ENCODE results near the gene DUS3L.
"Not testable (repeated sequence)": the region's sequence is repeated elsewhere in the genome, so short reads cannot be mapped to it uniquely, and the experiment has no call there.

DUS3L gene

DNA sequence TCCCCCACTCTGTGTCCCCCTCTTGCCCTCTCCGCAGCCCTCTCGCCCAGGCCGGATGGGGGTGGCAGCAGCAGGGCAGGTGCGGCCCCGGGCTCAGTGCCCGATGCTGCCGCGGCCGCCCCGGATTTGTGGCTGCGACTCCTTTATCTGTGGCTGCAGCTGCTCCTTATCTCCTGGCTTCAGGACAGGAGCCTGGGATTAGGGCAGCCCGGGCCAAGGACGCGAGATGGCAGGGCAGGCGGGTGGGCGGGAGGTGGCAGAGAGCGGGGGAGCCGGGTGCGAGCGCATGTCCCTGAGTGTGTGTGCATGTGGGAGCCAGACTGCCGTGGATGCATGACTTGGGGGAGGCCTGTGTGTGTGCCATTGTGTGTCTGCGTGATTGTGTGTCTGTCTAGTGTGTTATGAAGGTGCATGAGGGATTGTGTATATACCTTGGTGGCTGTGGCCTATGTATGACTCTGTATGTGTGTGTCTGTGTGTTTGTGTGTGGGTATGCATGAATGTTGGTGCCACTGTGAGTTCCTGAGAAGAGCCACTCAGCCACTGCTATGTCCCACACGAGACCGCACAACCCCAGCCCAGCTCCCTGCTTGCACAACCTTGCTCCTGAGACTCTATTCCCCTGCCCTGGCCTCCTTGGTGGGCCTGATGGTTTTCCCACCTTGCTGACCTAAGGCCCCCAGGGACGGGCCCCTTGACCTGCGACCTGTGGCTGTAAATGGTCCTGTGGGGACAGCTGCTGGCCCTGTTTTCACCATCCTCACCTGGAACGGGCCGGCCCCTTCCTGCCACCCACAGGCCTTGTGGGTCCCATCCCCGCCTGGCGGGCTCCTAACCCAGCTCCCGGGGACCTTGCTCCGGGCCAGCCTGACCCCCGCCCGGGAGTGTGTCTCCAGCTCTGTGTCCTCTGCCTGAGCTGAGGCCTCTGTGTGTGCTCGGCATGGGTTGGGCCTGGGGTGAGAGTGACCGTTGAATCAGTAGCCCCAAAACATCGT is 8.6 kb upstream of the DUS3L start:
- DNase-seq: no peak

DNA sequence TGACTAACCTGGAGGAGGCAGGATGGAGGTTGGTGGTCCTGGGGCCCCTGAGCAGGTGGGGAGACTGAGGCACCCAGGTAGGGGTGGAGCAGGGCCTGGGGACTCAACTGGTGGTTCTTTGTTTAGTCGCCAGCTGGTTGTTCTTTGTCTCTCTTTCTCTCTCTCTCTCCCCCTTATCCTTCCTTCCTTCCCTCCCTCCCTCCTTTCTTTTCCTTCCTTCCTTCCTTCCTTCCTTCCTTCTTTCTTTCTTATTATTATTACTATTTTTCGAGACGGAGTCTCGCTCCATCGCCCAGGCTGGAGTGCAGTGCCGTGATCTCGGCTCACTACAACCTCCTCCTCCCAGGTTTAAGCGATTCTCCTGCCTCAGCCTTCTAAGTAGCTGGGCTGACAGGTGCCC is 7.3 kb upstream of the DUS3L start:
- DNase-seq: no peak

DNA sequence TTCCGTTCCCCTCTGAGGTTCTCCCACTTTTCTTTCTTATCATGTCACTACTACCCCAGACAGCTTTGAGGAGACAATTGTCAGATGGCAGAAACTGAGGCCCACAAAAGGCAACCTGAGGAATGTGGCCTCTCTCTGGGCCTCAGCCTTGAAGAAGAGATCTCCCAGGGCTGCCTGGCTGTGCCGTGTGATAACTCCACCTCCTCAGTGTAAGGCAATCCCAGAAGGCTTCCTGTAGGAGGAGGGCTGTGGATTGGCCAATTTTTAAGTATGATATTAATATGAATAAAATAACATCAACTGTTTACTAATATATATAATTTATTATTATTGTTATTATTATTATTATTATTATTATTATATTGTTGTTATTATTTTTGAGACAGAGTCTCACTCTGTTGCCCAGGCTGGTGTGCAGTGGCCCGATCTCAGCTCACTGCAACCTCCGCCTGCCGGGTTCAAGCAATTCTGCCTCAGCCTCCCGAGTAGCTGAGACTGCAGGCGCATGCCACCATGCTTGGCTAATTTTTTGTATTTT is 4.5 kb upstream of the DUS3L start:
- DNase-seq: no peak

DNA sequence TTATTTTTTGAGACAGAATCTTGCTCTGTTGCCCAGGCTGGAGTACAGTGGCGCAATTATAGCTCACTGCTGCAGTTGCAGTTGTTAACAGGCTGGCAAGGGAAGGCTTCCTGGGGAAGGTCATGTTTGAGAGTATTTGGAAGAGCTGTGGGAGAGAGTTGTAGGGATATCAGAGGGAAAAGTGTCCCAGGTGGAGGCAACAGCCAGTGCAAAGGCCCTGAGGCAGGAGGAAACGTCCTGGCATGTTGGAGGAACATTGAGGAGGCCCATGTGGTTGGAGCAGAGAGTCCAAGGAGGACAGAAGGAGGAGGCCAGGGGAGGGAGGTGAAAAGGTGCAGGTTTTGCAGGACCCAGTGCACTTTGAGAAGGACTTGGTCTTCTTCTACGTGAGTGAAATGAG is 2.2 kb upstream of the DUS3L start:
- no peak for DNase-seq

DNA sequence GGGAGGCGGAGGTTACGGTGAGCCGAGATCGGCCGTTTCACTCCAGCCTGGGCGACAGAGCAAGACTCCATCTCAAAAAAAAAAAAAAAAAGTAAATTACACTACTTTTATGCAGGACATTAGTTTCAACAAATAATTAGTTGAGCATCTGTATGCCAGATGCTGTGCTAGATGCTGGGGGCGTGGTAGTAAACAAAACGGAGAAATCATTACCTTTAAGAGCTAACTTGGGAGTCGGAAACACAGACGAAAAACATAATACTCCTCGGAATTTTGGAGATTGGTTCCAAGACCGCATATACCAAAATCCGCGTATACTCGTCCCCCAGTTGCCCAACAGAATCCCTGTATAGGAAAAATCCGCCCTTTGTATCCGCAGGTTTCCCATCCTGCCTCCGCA is 1.3 kb upstream of the DUS3L start:
- DNase-seq: no peak

DNA sequence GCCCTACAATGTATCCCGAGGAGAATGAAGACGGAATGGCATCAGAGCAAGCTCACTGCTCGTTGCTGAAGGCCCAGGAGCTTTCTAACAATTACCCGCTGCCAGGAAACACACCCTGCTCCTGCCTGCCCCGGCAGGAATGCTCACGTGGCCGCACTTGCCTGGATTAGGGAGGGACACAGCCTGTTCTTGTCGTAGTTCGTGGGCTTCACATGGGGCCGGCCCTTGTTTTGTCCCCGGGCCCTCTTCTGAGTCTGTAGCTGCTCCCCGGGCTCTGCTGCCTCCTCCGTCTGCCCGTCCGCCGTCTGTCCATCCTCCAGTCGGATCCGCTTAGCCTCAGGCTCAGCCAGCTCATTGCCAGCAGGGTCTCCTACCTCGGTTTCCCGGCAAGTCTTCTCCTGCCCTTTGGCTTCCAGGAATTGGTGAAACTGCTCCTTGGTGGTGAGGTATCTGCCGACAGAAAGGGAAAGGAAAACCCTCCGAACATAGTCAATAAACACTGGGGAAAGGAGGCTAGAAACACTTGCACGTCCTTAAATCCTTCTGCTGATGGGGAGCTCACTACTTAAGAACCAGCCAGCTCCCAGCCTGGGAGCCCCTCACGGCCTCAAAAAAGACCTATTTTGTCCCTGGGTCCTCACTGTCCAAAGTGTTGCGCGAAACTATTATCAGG is 941 bp downstream of the DUS3L start:
- DNase-seq: no peak

DNA sequence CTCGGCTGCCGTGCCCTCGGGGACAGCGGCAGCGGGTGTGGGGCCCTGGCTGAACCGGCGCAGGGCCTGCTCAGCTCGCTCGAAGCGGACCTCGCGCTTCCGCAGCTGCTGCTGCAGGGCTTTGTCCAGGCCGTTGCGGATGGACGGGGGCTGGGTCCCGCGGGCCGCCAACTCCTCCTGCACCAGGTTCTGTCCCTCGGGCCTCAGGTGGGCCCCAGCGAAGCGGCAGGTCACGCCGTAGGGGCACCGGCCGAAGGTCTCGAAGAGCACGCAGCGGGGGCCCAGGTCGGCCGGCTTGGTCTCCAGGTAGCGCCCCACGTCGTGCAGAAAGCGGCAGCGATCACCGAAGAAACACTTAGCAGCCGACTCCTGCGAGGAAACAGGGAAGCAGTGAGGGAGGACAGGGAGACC is 1.6 kb downstream of the DUS3L start:
- DNase-seq: no peak

DNA sequence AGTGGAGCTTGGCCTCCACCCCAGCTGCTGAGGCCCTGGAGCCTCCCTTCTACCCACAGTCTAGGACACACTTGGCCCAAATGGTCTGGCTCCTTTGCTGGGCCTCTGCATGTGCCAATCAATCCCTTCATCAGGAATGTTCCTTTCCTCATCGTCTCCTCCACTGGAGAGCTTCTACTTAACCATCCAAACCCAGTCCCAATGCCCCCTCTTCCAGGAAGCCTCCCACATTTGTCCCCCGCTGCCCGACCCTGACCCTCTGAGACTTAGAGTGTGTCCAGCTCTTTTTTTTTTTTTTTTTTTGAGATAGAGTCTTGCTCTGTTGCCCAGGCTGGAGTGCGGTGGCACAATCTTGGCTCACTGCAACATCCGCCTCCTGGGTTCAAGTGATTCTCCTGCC is 2.5 kb downstream of the DUS3L start:
- DNase-seq: no peak

DNA sequence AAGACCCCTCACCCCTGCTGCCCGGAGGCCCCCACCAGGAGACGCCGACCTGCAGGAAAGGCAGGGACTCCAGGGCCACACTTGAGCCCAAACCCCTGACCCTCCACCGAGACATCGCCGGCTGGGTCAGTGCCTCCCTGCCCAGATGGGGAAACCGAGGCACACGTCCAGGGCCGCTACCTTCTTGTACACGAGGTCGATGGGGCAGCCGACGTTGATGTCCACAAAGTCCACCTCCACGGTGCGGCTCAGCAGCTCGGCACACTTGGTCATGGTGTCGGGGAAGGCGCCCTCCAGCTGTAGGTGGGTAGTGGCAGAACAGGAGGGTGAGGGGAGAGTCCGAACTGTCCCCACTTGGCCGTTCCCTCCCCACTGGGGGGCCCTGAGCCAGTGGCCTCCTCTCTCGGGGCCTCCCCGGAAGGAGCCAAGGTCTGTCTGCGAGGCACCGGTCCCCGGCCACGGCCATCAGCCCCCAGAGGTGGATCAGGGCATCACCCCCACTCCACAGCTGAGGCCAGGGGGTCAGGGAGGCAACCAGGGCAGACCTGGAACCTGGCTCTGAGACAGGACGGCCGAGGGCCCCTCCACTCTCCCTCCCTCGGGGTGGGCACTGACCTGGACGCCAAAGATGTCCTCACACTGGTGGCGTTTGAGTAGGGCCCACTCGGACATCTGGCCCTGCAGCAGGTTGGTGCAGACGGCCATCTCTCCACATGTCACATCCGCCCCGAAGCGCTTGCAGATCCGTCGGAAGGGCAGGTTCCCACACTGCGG is 3.4 kb downstream of the DUS3L start:
- no peak for DNase-seq

DNA sequence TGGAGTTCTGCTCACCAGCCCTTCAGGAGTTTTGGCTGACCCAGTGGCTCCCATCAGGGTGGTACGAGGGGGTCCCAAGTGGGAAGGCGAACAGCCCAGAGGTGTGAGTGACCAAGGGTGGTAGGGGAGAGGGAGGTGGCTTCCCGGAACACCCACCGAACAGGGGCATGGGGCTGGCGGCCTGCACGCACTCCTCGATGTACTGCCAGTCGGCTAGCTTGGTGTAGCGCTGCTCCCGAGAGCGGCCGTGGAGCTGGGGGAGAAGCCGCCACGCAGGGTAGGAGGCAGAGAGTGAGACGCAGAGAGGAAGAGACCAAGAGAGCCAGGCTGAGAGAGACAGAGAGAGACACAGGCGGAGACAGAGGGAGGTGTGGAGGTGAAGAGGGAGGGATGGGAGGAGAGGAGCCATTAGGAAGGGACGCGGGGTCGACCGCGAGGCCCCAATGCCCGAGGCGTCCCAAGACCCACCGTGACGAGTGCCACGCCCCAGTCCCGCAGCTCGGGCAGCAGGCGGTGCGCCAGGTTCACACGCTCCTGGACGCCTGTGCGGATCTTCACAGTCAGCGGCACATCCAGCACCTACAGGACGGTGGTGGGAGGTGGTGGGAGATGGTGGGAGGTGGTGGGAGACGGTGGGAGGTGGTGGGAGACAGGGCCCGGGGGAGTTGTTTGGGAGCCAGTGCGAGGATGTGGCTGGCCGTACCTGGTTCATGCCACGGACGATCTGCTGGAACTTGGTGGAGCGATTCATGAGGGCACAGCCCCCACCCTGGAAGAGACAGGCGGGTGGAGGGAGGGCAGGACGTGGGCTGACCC is 4.2 kb downstream of the DUS3L start:
- DNase-seq: no peak

DNA sequence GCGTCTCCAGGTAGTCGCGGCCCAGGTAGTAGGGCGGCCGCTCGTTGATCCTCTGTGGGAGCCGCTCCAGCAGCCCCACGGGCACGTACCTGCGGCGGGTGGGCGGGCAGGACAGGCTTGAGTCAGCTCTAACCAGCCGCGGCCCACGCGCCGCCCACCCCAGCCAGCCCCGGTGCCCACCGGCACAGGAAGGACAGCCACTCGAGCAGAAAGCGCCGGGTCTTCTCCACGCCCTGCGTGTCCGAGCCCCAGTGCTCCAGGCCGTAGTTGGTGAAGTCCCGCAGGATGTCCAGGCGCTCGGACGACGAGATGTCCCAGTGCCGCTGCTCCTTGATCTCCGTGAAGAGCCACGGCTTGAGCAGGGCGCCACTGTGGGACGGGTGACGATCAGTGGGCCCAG is 5.5 kb downstream of the DUS3L start:
- no peak for DNase-seq

DNA sequence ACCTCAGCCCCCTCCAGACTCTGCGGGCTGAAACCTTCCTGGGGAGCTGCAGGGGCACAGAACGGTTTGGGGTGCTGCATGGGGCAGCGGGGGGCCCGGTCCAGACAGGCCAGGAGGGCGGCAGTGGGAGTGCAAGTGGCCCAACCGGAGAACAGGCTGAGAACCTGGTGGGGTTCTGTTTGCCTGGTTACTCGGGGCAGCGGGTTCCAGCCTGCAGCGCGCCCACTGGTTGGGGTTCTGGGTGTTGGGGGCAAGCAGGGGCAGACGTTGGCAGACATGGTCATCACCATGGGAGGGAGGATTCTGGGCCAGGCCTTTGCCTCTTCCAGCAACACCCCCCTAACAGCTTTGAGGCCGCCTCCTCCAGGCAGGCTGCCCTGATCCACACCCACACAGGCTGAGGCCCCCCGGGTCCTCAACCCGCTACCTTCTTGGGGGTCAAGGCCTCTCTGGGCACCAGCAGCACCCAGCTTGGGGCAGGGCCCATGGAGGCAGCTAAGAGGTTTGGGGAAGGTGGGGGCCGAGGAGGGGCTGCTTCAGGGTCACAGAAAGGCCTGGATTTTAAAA is 6.3 kb downstream of the DUS3L start, which contains the start of gene PRR22:
Gene PRR22, minus strand, starts transcription at position 166 of the 567 bp plus-strand sequence. Its CDS starts 86 bp downstream, at position 80.
- no peak for DNase-seq

DNA sequence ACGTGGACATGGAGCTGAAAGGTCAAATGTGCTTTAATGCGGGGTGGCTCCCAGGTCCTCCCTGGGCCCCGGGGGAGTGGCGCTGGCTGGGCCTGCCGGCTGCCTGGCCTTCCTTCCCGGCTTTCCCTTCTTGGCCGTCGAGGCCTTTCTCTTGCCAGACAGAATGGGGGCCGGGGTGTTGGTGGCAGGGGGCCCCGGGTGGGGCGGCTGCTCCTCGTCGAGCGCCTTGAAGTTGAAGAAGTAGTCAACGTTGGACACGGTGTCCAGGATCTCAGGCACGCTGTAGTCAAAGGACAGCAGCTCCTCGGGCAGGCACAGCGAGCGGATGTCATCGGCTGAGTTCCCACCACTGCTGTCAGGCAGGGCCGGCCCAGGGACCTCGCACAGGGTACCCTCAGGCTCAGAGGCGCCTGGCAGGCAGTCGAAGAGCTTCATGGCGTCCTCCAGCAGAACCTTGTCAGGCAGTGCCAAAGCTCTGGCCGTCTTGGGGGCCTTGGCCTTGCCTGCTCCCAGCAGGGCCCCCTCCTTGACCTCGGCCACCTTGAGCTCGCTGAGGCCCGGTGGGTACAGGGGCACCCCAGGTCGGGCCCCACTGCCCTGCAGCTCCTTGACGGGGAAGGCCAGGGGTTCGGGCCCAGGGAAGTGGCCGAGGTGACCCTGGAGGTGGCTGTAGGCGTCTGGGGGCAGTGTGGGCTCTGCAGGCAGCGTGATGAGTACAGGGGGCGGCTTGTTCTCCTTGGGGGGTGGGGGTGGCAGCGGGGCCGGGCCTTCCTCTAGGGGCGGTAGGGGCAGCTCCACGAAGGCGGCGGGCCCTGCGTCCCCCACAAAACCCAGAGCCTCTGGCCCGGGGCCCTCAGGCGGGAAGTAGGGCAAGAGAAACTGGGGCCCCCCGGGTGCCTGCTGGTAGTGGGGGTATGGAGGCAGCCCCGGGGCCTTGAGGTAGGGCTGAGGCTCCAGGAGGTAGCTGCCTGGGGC is 7.7 kb downstream of the DUS3L start:
- no peak for DNase-seq

DNA sequence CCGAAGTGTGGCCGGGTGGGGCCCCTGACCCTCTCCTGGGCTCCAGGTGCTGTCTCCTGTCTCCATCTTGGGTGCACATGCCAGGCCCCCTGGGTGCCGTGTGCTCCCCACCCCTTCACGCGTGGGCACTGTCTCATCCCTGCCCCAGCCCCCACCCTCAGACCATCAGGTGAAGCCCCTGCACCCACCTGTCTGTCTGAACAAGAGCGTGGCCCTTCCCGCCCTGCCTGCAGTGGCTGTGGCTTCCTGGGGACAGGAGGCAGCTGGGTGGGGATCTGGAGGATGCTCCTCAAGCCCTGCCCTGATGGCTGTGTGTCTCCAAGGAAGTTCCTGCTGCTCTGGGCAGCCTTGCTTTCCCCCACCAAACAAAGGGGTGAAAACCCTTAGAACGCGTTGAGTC is 8.6 kb downstream of the DUS3L start:
- DNase-seq: no peak

DNA sequence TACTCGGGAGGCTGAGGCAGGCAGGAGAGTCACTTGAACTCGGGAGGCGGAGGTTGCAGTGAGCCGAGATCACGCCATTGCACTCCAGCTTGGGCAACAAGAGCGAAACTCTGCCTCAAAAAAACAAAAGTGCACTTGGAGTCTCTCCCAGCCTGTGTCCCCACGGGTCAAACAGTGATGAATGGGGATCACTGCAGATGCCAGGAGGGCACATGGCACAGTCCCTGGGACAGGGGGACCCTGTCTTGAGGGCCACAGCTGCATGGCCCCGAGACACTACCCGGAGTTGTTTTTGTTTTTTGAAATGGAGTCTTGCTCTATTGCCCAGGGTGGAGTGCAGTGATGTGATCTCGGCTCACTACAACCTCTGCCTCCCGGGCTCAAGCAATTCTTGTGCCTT is 10.0 kb downstream of the DUS3L start:
- DNase-seq: not testable (repeated sequence)

DNA sequence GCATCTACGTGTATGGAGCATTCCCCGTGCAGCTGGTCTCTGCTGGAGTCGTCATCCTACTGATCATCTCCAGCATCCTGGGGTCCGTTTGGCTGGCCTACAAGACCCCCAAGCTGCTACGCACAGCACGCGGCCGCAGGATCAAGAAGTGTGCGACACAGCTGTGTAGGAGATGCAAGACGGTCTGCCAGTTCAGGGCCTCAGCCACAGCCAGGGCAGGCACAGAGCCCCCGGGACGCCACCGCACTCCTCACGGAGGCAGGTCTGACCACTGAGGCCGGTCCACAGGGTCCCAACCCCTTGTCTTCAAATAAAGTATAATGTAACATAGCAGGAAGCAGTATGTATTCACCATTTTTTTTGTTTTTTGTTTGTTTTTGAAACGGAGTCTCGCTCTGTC is 12.6 kb downstream of the DUS3L start:
- DNase-seq: no peak

DNA sequence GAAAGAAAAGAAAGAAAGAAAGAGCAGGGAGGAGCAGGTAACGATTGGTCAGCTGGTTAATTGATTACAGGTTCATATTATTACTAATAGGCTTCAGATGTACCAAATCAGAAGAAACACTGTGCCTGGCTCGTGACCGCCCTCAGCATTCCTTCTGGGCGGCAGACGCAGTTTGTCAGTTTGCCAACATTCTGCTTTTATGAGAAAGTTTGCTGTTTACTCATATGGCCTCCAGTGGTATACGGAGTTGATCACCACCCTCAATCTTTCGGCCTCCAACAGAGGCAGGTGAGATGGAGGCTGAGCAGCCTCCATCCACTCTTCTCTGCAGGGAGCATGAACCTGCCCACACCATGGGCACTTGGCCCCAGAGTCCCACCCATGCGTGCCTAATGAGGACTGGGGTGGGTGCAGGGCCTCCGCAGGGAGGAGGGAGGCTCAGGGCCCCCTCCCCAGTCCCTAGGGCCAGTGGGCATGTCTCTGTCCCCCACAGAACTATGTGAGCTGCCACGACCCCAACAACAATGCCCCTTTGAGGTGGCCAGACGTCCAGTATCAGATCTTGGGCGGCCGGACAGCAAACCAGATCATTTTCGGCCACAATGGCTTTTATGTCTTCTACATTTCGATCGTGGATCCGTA is 15.2 kb downstream of the DUS3L start:
- no peak for DNase-seq

DNA sequence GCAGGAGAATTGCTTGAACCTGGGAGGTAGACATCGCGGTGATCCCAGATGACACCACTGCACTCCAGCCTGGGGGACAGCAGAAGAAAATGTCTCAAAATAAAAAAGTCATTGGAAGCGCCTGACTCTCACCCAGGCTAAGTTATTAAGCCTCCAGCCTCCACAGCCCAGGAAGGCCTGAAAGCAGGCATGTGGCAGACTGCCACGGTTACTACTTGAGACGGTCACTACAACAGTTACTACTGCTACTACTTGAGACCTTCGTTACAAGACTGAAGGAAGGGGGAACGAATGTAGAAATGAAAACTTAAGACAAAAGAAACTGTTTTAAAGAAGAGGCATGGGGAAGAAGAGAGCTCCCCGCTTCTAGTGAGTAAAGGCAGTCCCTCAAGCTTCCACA is 16.0 kb downstream of the DUS3L start:
- DNase-seq: no peak

DNA sequence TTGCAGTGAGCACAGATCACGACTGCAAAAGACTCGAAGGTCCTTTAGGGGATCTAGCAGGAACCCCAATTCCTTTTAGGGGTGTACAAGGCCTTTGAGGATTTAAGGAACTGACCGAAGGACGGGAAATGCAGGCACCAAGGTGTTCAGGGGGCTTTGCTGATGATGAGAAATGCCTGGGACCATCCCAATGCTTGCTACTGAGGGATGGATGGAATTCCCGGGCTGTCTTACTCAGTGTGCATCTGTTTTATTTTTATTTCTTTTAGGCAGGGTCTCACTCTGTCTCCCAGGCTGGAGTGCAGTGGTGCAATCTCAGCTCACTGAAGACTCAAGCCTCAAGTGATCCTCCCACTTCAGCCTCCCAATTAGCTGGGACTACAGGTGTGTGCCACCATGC is 17.7 kb downstream of the DUS3L start:
- no peak for DNase-seq

DNA sequence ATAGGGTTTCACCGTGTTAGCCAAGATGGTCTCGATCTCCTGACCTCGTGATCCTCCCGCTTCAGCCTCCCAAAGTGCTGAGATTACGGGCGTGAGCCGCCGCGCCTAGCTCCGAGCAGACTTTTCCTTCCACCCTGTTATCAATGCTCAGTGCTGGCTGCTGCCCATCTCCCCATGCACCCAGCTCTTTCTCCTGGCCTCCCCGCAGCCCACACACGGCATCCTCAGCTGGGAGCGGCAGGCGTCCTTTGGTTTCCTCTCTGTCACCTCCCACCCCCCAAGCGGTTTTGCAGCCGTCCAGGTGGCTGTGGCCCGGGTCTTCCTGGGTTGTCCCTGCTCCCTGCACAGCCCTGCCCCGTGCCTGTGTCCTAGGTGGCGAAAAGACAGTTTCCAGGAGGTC is 18.5 kb downstream of the DUS3L start:
- DNase-seq: no peak

Measured in suppressor macrophage treated with lipopolysaccharide for 1 hour (primary cell).